ENCODE results near the gene DNAJB5. TPM values are rescaled to one million over a fixed set of nuclear protein-coding genes. Genes with fewer than 3 reads are reported as not detected.
"Not testable (repeated sequence)": the region's sequence is repeated elsewhere in the genome, so short reads cannot be mapped to it uniquely, and the experiment has no call there.

DNAJB5 gene
- total and polyA plus RNA-seq, 2 experiments from 2014 or later: 20.3 to 37.4 TPM

DNA sequence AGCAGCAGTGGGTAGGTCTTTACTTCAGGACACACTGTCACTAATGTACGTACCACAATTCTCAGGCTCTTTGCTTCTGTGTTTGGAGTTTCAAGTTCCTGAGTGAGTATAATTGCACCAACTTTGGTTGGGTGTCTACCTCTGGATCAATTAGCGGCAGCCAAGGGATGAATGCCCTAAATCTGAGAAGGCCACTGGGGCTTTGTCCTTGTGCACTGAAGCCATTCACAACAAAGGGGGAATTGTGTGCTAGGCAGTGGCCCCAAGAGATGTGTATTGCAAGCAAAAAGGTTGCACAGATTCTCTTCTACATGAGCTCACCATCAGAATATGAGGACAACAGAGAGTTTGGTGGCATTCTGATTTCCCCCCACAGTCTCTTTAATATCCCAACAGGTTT, 35.3 kb upstream of the DNAJB5 start (continued):
- TF ChIP-seq, protein P1, sequence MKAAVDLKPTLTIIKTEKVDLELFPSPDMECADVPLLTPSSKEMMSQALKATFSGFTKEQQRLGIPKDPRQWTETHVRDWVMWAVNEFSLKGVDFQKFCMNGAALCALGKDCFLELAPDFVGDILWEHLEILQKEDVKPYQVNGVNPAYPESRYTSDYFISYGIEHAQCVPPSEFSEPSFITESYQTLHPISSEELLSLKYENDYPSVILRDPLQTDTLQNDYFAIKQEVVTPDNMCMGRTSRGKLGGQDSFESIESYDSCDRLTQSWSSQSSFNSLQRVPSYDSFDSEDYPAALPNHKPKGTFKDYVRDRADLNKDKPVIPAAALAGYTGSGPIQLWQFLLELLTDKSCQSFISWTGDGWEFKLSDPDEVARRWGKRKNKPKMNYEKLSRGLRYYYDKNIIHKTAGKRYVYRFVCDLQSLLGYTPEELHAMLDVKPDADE (IDR thresholded peaks at IDR 0.05): no peak
- TF ChIP-seq JUNB (IDR thresholded peaks at IDR 0.05; ENCODE audit: unreplicated experiment) (no peak), EZH2phosphoT487 (IDR thresholded peaks at IDR 0.05; ENCODE audit: unreplicated experiment) (no peak), EZH2 (IDR thresholded peaks at IDR 0.05; ENCODE audit: low read depth, unreplicated experiment) (no peak), ZNF331 (CRISPR knock-in tag; IDR thresholded peaks at IDR 0.05; ENCODE audit: low read depth) (no peak), STAT1 (IDR thresholded peaks at IDR 0.05; ENCODE audit: unreplicated experiment) (no peak)
- TF ChIP-seq, protein P2, sequence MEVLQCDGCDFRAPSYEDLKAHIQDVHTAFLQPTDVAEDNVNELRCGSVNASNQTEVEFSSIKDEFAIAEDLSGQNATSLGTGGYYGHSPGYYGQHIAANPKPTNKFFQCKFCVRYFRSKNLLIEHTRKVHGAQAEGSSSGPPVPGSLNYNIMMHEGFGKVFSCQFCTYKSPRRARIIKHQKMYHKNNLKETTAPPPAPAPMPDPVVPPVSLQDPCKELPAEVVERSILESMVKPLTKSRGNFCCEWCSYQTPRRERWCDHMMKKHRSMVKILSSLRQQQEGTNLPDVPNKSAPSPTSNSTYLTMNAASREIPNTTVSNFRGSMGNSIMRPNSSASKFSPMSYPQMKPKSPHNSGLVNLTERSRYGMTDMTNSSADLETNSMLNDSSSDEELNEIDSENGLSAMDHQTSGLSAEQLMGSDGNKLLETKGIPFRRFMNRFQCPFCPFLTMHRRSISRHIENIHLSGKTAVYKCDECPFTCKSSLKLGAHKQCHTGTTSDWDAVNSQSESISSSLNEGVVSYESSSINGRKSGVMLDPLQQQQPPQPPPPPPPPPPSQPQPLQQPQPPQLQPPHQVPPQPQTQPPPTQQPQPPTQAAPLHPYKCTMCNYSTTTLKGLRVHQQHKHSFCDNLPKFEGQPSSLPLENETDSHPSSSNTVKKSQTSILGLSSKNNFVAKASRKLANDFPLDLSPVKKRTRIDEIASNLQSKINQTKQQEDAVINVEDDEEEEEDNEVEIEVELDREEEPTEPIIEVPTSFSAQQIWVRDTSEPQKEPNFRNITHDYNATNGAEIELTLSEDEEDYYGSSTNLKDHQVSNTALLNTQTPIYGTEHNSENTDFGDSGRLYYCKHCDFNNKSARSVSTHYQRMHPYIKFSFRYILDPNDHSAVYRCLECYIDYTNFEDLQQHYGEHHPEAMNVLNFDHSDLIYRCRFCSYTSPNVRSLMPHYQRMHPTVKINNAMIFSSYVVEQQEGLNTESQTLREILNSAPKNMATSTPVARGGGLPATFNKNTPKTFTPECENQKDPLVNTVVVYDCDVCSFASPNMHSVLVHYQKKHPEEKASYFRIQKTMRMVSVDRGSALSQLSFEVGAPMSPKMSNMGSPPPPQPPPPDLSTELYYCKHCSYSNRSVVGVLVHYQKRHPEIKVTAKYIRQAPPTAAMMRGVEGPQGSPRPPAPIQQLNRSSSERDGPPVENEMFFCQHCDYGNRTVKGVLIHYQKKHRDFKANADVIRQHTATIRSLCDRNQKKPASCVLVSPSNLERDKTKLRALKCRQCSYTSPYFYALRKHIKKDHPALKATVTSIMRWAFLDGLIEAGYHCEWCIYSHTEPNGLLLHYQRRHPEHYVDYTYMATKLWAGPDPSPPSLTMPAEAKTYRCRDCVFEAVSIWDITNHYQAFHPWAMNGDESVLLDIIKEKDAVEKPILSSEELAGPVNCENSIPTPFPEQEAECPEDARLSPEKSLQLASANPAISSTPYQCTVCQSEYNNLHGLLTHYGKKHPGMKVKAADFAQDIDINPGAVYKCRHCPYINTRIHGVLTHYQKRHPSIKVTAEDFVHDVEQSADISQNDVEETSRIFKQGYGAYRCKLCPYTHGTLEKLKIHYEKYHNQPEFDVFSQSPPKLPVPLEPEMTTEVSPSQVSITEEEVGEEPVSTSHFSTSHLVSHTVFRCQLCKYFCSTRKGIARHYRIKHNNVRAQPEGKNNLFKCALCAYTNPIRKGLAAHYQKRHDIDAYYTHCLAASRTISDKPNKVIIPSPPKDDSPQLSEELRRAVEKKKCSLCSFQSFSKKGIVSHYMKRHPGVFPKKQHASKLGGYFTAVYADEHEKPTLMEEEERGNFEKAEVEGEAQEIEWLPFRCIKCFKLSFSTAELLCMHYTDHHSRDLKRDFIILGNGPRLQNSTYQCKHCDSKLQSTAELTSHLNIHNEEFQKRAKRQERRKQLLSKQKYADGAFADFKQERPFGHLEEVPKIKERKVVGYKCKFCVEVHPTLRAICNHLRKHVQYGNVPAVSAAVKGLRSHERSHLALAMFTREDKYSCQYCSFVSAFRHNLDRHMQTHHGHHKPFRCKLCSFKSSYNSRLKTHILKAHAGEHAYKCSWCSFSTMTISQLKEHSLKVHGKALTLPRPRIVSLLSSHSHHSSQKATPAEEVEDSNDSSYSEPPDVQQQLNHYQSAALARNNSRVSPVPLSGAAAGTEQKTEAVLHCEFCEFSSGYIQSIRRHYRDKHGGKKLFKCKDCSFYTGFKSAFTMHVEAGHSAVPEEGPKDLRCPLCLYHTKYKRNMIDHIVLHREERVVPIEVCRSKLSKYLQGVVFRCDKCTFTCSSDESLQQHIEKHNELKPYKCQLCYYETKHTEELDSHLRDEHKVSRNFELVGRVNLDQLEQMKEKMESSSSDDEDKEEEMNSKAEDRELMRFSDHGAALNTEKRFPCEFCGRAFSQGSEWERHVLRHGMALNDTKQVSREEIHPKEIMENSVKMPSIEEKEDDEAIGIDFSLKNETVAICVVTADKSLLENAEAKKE (CRISPR knock-in tag; IDR thresholded peaks at IDR 0.05): no peak

DNA sequence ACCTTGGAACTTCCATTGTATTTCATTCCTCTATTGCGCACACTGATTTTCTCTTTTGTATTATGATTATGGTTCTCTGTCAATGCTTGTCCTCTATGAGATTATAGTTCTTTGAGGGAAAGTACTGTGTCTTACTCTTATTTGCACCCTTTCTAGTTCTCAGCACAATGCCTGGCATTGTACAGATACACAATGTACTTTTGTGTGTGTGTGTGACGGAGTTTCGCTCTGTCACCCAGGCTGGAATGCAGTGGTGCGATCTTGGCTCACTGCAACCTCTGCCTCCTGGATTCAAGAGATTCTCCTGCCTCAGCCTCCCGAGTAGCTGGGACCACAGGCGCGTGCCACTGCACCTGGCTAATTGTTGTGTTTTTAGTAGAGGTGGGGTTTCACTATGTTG, 33.5 kb upstream of the DNAJB5 start:
- not testable (repeated sequence) for H3K9me2 ChIP-seq (ENCODE audit: insufficient read depth); H3K4me3 Mint-ChIP-seq; H3K4me1 ChIP-seq (ENCODE audit: insufficient read depth); H3K4me2 ChIP-seq; H3K4me3 ChIP-seq; H3K36me3 ChIP-seq (ENCODE audit: insufficient read depth); H3F3A ChIP-seq (replicated peaks; ENCODE audit: low read depth); H2AFZ ChIP-seq; H3K79me2 ChIP-seq (replicated peaks; ENCODE audit: insufficient read depth); ATAC-seq; H3K4me1 Mint-ChIP-seq; H4K20me1 ChIP-seq (replicated peaks; ENCODE audit: insufficient read depth); H3K9me3 Mint-ChIP-seq; H3K36me3 Mint-ChIP-seq (ENCODE audit: low read depth); H3K27ac Mint-ChIP-seq; H3K27ac ChIP-seq (ENCODE audit: low read depth); DNase-seq (ENCODE audit: low spot score)
- H3K27me3 Mint-ChIP-seq (ENCODE audit: insufficient read depth, low read depth, poor library complexity): peaks cover 26% of the 10 kb centered on the region
- H3K27me3 ChIP-seq (ENCODE audit: insufficient read depth): peaks cover 57% of the 10 kb centered on the region
